ENCODE data around the gene HSPB2.
"Not testable (repeated sequence)": the region's sequence is repeated elsewhere in the genome, so short reads cannot be mapped to it uniquely, and the experiment has no call there.

HSPB2 gene

GRCh38 chr11:111912535-111912934 lies at the start of gene HSPB2:
Gene HSPB2 (plus strand): TSS chr11:111912734. CDS start chr11:111912830, 96 bp downstream.
- DNase-seq, result no peak

- no peak for DNase-seq
These were observed 42.4 kb upstream of the HSPB2 start for GRCh38 chr11:111870113-111870512.

GRCh38 chr11:111870522-111870885 lies 42.0 kb upstream of the HSPB2 start:
- DNase-seq, result no peak

GRCh38 chr11:111870886-111871692 lies 41.4 kb upstream of the HSPB2 start, which contains the start of gene ALG9:
Gene ALG9 (minus strand): TSS chr11:111871581. CDS start chr11:111871482, 99 bp downstream.
- DNase-seq, result peak; percentile 65

GRCh38 chr11:111871693-111872161 lies 40.8 kb upstream of the HSPB2 start:
- DNase-seq, result peak; percentile 42

- DNase-seq, result peak; percentile 40
These were observed 34.1 kb upstream of the HSPB2 start for GRCh38 chr11:111878385-111878848.

- DNase-seq, result peak; percentile 96
These were observed 33.5 kb upstream of the HSPB2 start, which contains the start of the genes CFAP68 and FDXACB1 for GRCh38 chr11:111878849-111879636. Gene CFAP68 (plus strand): TSS chr11:111879541. CDS start chr11:111879561, 20 bp downstream. Gene FDXACB1 (minus strand): TSS chr11:111879165. CDS start chr11:111879132, 33 bp downstream.

GRCh38 chr11:111879637-111879960 lies 32.9 kb upstream of the HSPB2 start:
- DNase-seq, result no peak

GRCh38 chr11:111882202-111882601 lies 30.3 kb upstream of the HSPB2 start:
- DNase-seq, result no peak

- not testable (repeated sequence) for DNase-seq
These were observed 27.5 kb upstream of the HSPB2 start for GRCh38 chr11:111885053-111885452.

- no peak for DNase-seq
These were observed 26.5 kb upstream of the HSPB2 start for GRCh38 chr11:111886032-111886431.

GRCh38 chr11:111886844-111887243 lies 25.7 kb upstream of the HSPB2 start:
- DNase-seq, result no peak

GRCh38 chr11:111905411-111905810 lies 7.1 kb upstream of the HSPB2 start:
- DNase-seq, result no peak

GRCh38 chr11:111906680-111907079 lies 5.9 kb upstream of the HSPB2 start:
- no peak for DNase-seq

- DNase-seq, result peak; percentile 56
These were observed 3.8 kb upstream of the HSPB2 start for GRCh38 chr11:111908639-111909305.

GRCh38 chr11:111909378-111909777 lies 3.2 kb upstream of the HSPB2 start:
- peak; percentile 51 for DNase-seq

- DNase-seq, result peak; percentile 88
These were observed 1.6 kb upstream of the HSPB2 start for GRCh38 chr11:111910676-111911562.

GRCh38 chr11:111911563-111912401 lies 752 bp upstream of the HSPB2 start, which contains the start of gene CRYAB:
Gene CRYAB (minus strand): TSS chr11:111911770. CDS start chr11:111911724, 46 bp downstream.
- peak; percentile 91 for DNase-seq

GRCh38 chr11:111913031-111913861 lies 712 bp downstream of the HSPB2 start:
- DNase-seq, result peak; percentile 57

GRCh38 chr11:111913997-111914396 lies 1.5 kb downstream of the HSPB2 start:
- DNase-seq, result peak; percentile 90

Measured in midbrain (tissue), 1 donor.